Activated CD4-positive, alpha-beta T cell treated with anti-CD3 and anti-CD28 coated beads, Interleukin-2, amount 50 U/mL, for 4 hours (primary cell): ENCODE measurements around the gene FFAR3.

Source experiments
- DNase-seq, 2 experiments: peaks; one replicate each; pipeline ENCODE4 v3.0.0-alpha.2; 2020

FFAR3 gene

DNA sequence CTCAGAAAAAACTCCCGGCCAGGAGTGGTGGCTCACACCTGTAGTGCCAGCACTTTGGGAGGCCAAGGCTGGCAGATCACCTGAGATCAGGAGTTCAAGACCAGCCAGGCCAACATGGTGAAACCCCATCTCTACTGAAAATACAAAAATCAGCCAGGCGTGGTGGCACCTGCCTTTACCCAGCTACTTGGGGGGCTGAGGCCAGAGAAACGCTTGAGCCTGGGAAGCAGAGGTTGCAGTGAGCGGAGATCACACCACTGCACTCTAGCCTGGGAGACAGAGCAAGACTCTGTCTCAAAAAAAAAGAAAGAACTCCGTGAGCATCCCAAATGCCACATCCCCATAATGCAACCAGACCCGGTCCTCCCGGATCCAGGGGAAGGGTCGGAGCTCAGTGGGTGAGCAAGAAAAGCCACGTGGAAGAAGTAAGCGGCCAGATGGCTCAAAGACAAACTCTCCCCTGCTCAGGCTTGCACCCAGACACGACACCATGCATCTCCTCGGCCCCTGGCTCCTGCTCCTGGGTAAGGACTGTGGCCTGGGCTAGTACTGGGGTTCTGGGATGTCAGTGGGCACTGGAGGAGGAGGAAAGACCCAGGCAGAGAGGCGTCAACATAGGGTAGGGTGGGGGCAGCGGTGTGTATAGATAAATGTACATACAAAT is 26.6 kb upstream of the FFAR3 start:
- no peak for DNase-seq

DNA sequence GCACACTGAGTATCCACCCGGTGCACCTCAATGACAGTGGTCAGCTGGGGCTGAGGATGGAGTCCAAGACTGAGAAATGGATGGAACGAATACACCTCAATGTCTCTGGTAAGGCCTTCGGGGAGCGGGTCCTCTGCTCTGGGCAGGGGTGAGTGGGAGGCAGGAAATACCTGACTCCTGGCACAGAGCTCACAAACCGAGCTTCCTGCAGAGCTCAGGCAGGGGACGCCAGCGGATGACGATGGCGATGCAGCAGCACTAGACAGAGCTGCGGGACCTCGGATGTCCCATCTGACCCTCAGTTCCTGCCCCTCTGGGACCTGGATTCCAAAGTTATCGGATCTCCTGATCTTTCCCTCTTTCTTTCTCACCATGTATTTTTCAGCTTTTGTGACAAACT is 25.4 kb upstream of the FFAR3 start:
- no peak for DNase-seq

DNA sequence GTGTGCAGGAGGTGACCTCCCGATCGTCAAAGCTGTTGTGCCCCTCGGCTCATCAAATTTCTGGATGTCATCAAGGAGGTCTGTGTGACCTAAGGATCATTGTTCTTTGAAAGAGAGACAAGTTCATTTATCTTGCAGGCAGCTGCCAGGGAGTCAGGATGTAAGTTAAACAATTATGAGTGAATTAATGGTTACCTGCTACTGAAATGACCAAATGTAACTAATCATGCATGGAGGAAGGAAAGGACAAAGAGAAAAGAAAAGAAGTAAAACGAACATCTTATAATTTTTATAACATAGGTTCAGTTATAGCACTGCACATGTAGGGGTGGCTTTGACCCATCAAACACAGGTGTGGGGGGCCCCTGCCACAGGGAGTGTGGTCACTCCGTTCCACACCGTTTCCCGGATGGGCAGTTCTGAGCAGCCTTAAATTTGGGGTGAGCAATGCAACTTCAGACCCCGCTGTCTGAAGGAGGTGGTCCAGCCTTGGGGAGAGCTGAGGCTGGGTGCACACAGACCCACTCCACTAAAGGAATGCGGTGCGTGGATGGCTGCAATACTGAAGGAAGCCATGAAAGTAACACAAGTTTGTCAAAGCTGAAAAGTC is 24.0 kb upstream of the FFAR3 start:
- DNase-seq, result no peak

DNA sequence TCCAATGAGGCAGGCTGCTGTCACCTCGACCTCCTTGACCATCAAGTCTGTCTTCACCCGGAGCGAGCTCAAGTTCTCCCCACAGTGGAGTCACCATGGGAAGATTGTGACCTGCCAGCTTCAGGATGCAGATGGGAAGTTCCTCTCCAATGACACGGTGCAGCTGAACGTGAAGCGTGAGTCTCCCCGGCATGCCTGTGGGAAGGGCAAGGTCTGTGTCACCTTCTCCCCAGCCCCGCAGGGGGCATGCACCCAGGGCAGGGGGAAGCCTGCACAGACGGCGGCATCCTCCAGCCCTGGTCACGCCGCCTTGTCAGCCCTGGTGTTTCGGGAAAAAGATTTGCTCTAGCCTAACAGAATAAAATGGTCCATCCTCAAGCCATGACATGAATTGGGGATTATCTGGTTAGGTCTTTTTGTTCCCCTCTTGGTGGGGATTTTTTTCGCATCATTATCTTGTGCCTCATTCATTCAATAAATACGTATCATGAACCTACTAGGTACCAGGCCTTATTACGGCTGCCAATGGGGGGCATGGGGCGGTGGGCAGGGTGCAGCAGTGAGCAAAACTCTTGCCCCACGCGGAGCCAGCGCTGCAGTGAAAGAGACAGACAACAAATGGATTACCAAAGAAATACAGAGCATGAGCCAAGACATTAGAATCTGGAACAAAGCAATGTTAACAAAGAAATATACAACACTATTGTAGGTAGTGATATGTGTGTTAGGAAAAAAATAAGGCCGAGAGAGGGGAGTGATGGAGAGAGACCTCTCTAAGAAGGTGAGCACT is 21.9 kb upstream of the FFAR3 start:
- DNase-seq, result no peak

DNA sequence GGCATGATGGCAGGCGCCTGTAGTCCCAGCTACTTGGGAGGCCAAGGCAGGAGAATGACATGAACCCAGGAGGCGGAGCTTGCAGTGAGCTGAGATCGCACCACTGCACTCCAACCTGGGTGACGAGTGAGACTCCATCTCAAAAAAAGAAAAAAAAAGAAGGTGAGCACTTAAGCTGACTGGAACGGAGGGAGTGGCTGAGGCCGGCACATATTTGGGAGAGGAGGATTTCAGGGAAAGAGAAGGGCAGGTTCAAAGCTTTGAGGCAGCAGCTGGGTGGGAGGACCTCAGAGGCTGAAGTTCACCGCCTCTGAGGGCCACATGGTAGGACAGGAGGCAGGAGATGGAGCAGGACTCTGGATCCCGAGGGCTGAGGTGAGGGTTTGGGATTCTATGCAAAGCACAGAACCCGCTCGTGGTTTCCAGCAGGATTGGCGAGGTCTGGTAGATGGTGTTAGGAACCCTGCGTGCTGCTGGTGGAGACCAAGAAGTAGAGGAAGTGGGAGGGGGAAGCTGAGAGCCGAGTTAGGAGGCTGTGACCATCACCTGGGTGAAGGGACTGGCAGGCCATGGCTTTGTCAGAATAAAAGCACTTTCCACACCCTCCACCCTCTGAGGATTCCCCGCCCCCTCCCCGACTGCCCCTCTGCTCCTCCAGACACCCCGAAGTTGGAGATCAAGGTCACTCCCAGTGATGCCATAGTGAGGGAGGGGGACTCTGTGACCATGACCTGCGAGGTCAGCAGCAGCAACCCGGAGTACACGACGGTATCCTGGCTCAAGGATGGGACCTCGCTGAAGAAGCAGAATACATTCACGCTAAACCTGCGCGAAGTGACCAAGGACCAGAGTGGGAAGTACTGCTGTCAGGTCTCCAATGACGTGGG is 20.9 kb upstream of the FFAR3 start:
- DNase-seq, result no peak

DNA sequence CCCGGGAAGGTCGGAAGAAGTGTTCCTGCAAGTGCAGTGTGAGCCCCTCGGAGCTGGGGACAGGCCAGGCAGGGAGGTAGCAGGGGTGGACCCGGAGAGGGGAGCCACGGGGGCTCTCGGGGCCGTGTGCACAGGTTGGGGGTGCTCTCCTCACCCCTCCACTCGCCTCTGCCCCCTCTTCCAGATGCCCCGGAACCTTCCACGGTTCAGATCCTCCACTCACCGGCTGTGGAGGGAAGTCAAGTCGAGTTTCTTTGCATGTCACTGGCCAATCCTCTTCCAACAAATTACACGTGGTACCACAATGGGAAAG is 20.3 kb upstream of the FFAR3 start:
- DNase-seq, result no peak

DNA sequence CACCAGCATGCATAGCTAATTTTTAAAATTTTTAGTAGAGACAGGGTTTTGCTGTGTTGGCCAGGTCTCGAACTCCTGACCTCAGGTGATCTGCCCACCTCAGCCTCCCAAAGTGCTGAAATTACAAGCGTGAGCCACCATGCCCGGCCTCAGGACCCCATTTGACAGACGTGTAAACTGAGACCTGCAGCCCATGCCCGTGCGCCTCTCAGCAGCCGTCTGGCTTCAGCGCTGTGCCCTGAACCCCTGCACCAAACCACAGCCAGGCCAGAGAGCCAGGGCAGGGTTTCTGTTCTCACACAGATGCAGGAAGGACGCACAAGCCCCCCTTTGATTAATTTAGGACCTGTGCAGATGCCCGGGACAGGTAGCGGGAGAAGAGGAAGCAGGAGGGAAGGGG is 17.8 kb upstream of the FFAR3 start:
- DNase-seq, result no peak

DNA sequence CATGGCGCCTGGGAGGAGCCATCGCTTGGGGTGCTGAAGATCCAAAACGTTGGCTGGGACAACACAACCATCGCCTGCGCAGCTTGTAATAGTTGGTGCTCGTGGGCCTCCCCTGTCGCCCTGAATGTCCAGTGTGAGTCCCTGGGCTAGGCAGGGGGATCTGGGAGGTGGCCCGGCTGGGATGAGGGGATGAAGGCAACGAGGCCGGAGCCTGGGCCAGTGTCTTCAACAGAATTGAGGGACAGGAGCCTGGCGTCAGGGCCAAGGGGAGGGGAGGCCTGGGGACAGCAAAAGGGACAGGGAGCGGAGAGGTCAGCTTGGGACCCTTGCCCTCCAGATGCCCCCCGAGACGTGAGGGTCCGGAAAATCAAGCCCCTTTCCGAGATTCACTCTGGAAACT is 17.3 kb upstream of the FFAR3 start:
- no peak for DNase-seq

DNA sequence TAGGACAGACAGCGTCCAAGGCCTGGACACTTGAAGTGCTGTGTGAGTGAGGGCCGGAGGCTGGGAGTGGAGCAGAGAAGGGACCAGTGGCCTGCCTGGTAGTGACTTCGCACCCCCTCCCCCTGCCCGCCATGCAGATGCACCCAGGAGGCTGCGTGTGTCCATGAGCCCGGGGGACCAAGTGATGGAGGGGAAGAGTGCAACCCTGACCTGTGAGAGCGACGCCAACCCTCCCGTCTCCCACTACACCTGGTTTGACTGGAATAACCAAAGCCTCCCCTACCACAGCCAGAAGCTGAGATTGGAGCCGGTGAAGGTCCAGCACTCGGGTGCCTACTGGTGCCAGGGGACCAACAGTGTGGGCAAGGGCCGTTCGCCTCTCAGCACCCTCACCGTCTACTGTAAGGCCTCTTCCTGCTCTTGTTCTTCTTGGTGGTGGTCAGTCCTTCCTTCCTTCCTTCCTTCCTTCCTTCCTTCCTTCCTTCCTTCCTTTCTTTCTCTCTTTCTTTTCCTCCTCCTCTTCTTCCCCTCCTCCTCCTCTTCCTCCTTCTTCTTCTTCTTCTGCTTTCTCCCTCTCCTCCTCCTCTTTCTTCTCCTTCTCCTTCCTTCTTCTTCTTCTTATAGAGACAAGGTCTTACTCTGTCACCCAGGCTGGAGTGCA is 16.6 kb upstream of the FFAR3 start:
- DNase-seq, result no peak

DNA sequence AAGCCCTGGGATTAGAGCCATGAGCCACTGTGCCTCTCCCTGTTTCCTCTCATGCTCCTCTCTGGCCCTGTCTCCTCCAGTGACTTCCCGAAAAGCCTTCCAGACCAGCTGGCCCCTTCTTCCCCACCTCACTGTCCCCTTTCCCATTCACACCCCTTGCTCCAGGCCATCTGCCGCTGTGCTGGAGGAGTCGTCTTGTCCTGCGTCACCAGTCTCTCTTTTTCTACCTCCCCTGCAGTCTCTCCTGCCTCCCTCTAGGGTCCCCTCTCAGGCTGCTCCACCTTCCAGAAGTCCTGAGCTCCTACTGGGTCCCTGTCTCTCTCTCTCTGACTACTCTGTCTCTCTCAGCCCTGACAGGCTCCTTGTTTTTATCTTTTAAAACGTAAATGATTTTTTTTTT is 15.8 kb upstream of the FFAR3 start:
- no peak for DNase-seq

DNA sequence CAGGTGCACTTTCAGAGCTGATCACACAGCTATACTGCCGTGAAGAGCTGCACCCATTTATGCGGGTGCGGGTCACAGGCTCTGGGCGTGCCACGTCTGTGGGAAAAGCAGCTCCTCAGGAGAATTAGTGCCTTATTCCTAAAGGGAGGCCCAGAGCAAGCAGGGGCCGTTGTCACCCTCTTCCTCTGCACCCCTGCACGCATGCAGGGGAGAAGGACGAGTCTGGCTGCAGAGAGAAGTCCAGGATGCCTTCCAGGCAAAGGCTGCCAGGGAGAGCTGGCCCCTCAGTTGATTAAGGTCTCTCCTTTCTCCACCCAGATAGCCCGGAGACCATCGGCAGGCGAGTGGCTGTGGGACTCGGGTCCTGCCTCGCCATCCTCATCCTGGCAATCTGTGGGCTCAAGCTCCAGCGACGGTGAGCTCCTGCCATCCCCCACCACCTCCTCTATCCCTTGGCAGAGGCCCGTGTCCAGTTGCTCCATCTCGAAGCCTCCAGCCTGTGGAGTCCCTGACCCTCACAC is 13.7 kb upstream of the FFAR3 start:
- no peak for DNase-seq

DNA sequence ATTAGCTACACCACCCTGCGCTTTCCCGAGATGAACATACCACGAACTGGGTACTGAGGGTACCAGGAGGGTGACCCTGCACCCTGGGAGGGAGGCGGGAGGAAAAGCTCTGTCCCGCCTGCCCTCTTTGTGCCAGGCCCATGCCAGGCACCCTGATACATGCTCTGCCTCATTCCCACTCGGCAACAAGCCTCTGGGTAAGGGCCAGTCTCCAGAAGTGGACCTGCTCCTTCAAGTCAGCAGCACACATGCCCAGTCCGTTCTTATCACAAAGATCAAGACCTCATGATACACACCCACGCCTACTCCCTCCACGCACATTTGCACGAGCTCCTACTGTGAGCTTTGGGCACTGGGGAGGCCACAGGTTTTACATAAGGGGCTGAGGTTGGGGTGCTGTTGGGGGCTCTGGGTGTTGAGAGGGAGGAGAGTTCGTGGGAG is 12.6 kb upstream of the FFAR3 start:
- no peak for DNase-seq

DNA sequence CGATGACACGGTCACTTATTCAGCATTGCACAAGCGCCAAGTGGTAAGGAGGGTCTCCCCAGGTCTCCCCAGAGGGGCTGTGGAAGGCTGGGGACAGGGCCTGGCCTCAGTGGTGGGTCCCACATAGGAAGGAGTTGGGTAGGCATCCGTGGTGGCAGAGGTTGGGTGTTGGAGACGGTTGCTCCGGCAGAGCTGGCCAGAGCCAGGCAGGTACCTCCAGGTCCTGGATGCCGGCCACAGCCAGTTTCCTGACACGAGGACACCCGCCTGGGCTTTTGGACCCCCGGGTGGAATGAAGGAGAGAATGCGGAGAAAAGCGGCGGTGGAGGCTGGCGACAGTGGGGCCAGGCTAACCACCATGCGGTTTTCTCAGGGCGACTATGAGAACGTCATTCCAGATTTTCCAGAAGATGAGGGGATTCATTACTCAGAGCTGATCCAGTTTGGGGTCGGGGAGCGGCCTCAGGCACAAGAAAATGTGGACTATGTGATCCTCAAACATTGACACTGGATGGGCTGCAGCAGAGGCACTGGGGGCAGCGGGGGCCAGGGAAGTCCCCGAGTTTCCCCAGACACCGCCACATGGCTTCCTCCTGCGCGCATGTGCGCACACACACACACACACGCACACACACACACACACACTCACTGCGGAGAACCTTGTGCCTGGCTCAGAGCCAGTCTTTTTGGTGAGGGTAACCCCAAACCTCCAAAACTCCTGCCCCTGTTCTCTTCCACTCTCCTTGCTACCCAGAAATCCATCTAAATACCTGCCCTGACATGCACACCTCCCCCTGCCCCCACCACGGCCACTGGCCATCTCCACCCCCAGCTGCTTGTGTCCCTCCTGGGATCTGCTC is 11.8 kb upstream of the FFAR3 start:
- DNase-seq, result peak; percentile 62 to 71

DNA sequence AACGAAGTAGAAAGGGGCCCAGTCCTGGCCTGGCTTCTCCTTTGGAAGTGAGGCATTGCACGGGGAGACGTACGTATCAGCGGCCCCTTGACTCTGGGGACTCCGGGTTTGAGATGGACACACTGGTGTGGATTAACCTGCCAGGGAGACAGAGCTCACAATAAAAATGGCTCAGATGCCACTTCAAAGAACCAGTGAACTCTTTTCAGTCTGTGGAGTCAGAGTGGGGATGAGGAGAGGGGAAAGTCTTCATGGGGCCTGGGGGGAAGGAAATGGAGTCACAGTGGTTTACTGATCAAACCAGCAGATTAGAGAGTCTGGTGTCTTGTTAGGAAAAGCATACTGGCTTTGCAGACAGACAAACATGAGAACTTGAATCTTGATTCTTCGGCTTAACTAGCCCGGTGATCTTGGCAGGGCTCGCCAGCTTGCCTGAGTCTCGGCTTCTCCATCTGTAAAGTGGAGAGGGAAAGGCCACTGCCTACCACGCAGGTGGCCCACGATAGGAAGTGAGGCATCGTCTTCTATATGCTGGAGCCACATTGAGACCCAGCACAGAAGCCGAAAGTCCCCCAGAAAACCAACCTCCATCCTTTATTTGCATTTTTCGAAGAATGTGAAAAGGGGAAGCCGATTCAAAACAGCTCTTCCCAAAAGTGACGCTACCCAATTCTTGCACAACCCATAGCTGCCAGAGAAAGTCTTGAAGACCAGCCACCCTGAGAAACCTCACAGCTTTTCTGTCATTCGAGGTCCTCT is 10.9 kb upstream of the FFAR3 start, which contains the start of gene FFAR1:
FFAR1 (plus strand) TSS at position 732 of the 759 bp plus-strand sequence. CDS start 3,650 bp downstream, outside the sequence.
- peak; percentile 25 to 43 for DNase-seq

DNA sequence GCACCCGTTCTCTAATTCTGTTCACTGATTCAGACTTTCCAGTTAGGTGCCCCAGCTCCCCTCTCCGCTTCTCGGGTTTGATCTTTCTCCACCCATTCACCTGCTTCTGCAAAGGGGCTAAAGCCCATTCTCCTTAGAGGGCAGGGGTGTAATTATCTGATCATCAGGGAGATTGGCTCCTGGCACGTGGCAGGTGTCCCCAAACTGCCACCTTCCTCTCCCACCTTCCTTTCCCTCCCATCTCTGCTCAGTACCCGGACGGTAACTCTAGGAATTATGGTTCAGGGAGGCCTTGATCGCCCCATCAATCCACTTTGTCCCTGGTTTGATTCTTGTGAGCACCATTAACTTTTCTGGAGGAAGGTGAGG is 10.3 kb upstream of the FFAR3 start:
- DNase-seq, result no peak

DNA sequence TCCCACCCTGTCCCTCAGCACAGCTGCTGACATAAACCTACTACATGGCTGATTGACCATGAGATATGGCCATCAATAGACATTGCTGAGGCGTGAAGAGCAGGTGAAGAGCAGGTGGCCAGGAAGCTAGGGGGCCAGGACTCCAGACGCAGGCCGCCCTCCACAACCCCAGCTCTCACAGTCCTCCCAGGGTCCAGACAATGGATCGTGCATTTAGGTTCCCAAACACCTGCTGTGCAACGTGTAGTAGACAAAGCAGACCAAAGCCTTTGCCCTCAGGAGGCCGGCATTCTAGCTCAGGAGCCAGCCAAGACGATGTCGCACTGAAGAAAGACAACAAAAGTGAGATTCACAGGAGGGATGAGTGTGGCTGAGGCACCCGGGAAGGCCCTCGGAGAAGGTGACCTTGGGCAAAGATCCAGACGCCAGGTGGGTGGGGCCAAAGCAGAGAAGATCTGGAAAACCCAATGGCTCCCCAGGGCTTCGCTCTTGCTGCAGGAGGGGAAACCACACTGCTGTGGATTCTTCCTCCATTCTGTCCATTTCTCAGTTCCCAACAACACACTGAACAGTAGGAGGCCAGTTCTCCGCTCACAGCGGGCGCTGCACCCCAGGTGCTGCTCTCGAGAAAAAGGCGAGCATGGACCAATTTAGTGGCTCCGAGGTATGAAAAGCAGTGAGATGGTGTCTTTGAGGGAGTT is 9.2 kb upstream of the FFAR3 start:
- no peak for DNase-seq

DNA sequence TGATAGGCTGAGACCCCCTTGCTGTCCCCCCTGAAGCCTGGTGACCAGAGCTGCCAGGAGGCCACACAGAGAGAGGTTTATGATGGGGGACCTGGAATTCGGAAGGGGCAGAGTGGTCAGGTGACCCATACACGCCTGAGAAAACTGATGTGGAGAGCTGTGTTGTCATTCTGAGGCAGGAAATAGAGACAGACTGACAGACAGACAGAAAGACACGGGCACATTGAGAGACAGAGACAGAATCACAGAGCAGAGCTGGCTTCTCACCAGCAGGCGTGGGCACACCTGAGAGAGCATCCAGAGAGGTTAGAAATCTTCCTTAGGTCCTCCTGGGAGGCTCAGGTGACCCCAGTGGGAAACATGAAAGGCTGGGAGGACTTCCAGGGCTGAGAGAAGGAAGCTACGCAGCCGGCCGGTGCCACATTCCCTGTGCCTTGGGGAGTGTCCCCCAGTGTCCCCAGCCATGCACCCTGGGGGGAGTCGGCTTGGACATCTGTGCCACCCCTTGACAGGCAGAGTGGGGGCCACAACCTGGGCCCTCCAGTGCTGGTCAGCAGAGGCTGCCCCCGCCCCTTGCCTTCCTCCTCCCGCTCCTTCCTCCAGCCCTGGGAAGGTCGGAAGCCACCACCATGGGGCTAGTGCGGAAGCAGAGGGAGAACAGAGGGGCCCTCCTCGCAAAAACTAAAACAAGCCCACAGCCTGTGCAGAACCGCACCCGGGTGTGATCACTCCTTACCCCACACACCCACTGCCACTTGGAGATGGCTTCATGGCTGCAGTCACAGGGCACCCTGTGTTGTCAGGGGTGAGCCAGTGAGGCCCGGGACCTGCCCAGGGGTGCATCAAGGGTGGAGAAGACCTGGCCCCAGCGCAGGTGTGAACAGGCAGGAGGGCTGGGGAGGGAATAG is 8.4 kb upstream of the FFAR3 start:
- no peak for DNase-seq

DNA sequence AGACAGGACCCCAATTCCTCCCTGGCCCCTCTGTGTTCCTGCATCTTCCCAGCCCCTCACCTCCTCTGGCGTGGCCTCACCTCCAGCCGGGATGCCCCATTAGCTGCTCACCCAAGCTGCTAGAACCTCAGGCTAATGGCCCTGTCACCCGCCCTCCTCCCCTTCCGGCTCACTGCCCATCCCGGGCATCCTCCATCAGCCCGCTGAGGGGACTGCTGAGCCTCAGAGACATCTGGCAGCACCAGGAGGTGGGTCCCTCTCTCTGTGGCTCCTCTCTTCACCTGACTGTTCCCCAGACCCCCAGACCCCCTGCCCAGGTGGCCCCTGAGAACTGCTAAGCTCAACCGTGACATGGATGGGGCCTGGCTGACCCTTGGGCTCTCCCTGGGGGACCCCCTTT is 7.7 kb upstream of the FFAR3 start:
- DNase-seq, result no peak
